ENCODE results near the gene IDE.

DNA sequence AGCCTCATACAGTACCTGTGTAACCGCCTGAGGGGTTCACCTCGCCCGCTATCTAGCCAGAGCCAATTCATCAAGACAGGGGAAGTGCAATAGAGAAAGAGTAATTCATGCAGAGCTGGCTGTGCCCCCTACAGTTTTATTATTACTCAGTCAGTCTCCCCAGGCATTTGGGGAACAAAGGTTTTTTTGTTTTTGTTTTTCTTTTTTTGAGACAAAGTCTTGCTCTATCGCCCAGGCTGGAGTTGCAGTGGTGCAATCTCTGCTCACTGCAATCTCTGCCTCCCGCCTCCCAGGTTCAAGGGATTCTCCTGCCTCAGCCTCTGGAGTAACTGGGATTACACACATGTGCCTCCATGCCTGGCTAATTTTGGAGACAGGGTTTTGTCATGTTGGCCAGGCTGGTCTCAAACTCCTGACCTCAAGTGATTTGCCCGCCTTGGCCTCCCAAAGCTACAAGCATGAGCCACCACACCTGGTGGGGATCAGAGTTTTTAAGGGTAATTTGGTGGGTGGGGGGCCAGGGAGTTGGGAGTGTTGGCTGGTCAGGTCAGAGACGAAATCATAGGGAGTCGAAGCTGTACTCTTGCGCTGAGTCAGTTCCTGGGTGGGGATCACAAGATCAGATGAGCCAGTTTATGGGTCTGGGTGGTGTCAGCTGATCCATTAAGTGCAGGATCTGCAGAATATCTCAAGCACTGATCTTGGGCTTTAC lies 166.4 kb downstream of the IDE start:
- TF ChIP-seq, protein P1, sequence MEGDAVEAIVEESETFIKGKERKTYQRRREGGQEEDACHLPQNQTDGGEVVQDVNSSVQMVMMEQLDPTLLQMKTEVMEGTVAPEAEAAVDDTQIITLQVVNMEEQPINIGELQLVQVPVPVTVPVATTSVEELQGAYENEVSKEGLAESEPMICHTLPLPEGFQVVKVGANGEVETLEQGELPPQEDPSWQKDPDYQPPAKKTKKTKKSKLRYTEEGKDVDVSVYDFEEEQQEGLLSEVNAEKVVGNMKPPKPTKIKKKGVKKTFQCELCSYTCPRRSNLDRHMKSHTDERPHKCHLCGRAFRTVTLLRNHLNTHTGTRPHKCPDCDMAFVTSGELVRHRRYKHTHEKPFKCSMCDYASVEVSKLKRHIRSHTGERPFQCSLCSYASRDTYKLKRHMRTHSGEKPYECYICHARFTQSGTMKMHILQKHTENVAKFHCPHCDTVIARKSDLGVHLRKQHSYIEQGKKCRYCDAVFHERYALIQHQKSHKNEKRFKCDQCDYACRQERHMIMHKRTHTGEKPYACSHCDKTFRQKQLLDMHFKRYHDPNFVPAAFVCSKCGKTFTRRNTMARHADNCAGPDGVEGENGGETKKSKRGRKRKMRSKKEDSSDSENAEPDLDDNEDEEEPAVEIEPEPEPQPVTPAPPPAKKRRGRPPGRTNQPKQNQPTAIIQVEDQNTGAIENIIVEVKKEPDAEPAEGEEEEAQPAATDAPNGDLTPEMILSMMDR (IDR thresholded peaks at IDR 0.05) = no peak
- no peak for TF ChIP-seq POLR2A (IDR thresholded peaks at IDR 0.05)

Data from right lobe of liver (tissue), 4 donors.